Measurements from ENCODE around the gene PLD2. TPM values are rescaled to one million over a fixed set of nuclear protein-coding genes. Genes with fewer than 3 reads are reported as not detected.
A peak's percentile ranks its signal among the peaks of the same experiment; 100 is the strongest.

Gene PLD2
- total RNA-seq, 1 donor from 2014 or later: 58.7 TPM

GRCh38 chr17:4795168-4795567, 11.8 kb upstream of the PLD2 start:
- H3K9me3 Mint-ChIP-seq: no peaks in the 10 kb centered on the region
- peaks cover 6% of the 10 kb centered on the region for H3K4me1 Mint-ChIP-seq (ENCODE audit: unreplicated experiment)
- peak overlapping the region; percentile 97 for H3K27ac Mint-ChIP-seq
- H3K27me3 Mint-ChIP-seq: peaks cover 3% of the 10 kb centered on the region
- peak overlapping the region; percentile 100 for H3K4me3 Mint-ChIP-seq
- TF ChIP-seq CTCF (conservative IDR thresholded peaks at IDR 0.05): no peak
- peaks cover 5% of the 10 kb centered on the region for H3K36me3 Mint-ChIP-seq
- DNase-seq (ENCODE audit: extremely low spot score, unreplicated experiment): no peak

GRCh38 chr17:4796552-4796920, 10.4 kb upstream of the PLD2 start:
- Mint-ChIP-seq H3K27me3 (no peaks in the 10 kb centered on the region), H3K4me1 (ENCODE audit: unreplicated experiment) (peaks cover 14% of the 10 kb centered on the region), H3K27ac (peak overlapping the region; percentile 97), H3K4me3 (peak overlapping the region; percentile 100), H3K9me3 (no peaks in the 10 kb centered on the region), H3K36me3 (peaks cover 5% of the 10 kb centered on the region)
- TF ChIP-seq CTCF (conservative IDR thresholded peaks at IDR 0.05): no peak
- no peak for DNase-seq (ENCODE audit: extremely low spot score, unreplicated experiment)

- peaks cover 13% of the 10 kb centered on the region for H3K4me1 Mint-ChIP-seq (ENCODE audit: unreplicated experiment)
- H3K4me3 Mint-ChIP-seq: no peak overlapping the region
- H3K27ac Mint-ChIP-seq: peak overlapping the region; percentile 2
- no peaks in the 10 kb centered on the region for H3K27me3 Mint-ChIP-seq
- H3K9me3 Mint-ChIP-seq: no peaks in the 10 kb centered on the region
- H3K36me3 Mint-ChIP-seq: peaks cover 5% of the 10 kb centered on the region
- TF ChIP-seq CTCF (conservative IDR thresholded peaks at IDR 0.05): no peak
- no peak for DNase-seq (ENCODE audit: extremely low spot score, unreplicated experiment)
Measured at GRCh38 chr17:4800462-4801196, 6.3 kb upstream of the PLD2 start.

DNA sequence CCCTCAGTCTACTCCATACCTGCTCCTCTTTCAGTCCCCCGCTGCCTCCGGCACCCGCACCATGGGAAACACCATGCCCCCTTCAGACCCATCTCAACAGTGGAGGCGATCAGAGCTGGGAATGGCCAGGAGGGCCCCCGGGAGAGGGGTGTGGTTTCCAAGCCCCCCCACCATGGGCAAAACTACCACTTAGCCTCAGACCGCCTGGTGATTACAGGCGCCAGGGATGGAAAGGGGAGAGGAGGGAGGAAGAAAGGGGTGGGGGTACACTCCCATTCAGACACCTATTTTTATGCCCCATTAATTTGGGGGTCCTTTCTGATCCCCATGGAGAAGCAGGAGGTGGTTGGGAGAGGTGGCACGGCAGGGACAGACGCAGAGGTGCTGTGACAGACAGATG, 4.7 kb upstream of the PLD2 start, which contains the start of gene C17orf114:
Gene C17orf114, minus strand, starts transcription at position 101 of the 400 bp plus-strand sequence.
- H3K9me3 Mint-ChIP-seq: no peaks in the 10 kb centered on the region
- no peaks in the 10 kb centered on the region for H3K36me3 Mint-ChIP-seq
- no peak for TF ChIP-seq CTCF (conservative IDR thresholded peaks at IDR 0.05)
- H3K27me3 Mint-ChIP-seq: no peaks in the 10 kb centered on the region
- DNase-seq (ENCODE audit: extremely low spot score, unreplicated experiment): no peak
- H3K4me3 Mint-ChIP-seq: no peak within 1 kb of the TSS
- H3K27ac Mint-ChIP-seq: no peak within 1 kb of the TSS
- H3K4me1 Mint-ChIP-seq (ENCODE audit: unreplicated experiment): peaks cover 7% of the 10 kb centered on the region

DNA sequence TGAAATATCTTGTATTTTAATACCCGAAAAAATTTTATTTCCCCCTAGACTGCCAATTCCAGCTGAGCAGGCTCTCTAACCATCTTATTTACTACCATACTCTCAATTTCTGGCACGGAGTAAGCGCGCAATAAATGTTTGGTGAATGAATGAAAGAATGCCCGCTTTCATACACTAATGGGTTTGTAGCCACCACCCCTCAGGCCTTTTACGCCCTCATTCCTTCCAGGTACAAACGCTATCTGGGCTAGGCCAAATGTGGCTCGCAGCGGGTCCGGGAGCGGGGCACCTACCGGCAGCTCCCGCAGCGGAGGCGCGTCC, 536 bp upstream of the PLD2 start:
- H3K4me3 Mint-ChIP-seq: peak overlapping the region; percentile 88
- no peak for DNase-seq (ENCODE audit: extremely low spot score, unreplicated experiment)
- no peaks in the 10 kb centered on the region for H3K27me3 Mint-ChIP-seq
- H3K9me3 Mint-ChIP-seq: no peaks in the 10 kb centered on the region
- no peak for TF ChIP-seq CTCF (conservative IDR thresholded peaks at IDR 0.05)
- H3K36me3 Mint-ChIP-seq: peaks cover 11% of the 10 kb centered on the region
- peaks cover 13% of the 10 kb centered on the region for H3K4me1 Mint-ChIP-seq (ENCODE audit: unreplicated experiment)
- H3K27ac Mint-ChIP-seq: peak overlapping the region; percentile 74
